CD8-positive, alpha-beta memory T cell (primary cell): ENCODE results near the gene TFAP2C. TPM values are rescaled to one million over a fixed set of nuclear protein-coding genes. Genes with fewer than 3 reads are reported as not detected.

Experiments used
- CTCF ChIA-PET: fragments of 350-600 bp; sonication (Branson Sonifier 250); formaldehyde crosslinking; loops from one replicate; lab custom pipeline; 2021; ENCODE audit warnings: antibody characterized with exemption; lab: Charles Lee
- POLR2A ChIA-PET: fragments of 350-600 bp; sonication (Branson Sonifier 250); formaldehyde crosslinking; loops from one replicate; lab custom pipeline; 2021; ENCODE audit warnings: antibody characterized with exemption; lab: Charles Lee
- DNase-seq, 5 donors: peaks; one replicate each; pipeline versions ENCODE4 v3.0.0 to v3.0.0-alpha.2; 2020 to 2022; ENCODE audit warnings: mixed read lengths in 1 of 5
- H3K27ac ChIP-seq: one replicate; pipeline ENCODE4 v1.7.0; 2013; ENCODE audit warnings: low read depth, mild to moderate bottlenecking, low read length, moderate library complexity
- H3K27me3 ChIP-seq: 2 replicates; pipeline ENCODE4 v1.7.0; 2013; ENCODE audit warnings: low read length, mild to moderate bottlenecking; ENCODE audit not compliant: insufficient read depth, poor library complexity, severe bottlenecking
- H3K36me3 ChIP-seq: 2 replicates; pipeline ENCODE4 v1.7.0; 2013; ENCODE audit warnings: mild to moderate bottlenecking, low read length, moderate library complexity; ENCODE audit not compliant: insufficient read depth
- H3K4me1 ChIP-seq: 2 replicates; pipeline ENCODE4 v1.7.0; 2013; ENCODE audit warnings: mild to moderate bottlenecking, low read length, moderate library complexity; ENCODE audit not compliant: insufficient read depth
- H3K4me3 ChIP-seq: 2 replicates; pipeline ENCODE4 v1.7.0; 2013; ENCODE audit warnings: mild to moderate bottlenecking, low read length
- H3K9me3 ChIP-seq: 2 replicates; pipeline ENCODE4 v1.7.0; 2013; ENCODE audit warnings: mild to moderate bottlenecking, low read length
- H3K27ac Mint-ChIP-seq, 8 donors: one replicate each; pipeline ENCODE4 v1.8.0; 2020 to 2021; ENCODE audit warnings: mixed read lengths in 8 of 8, mild to moderate bottlenecking in 6 of 8, inconsistent platforms in 3 of 8, moderate library complexity in 3 of 8
- H3K27me3 Mint-ChIP-seq, 2 donors: one replicate each; pipeline ENCODE4 v1.8.0; 2020 to 2021; ENCODE audit warnings: mixed read lengths in 2 of 2, mild to moderate bottlenecking in 1 of 2, moderate library complexity in 1 of 2
- H3K36me3 Mint-ChIP-seq, 3 donors: one replicate each; pipeline ENCODE4 v1.8.0; 2020 to 2021; ENCODE audit warnings: mixed read lengths in 3 of 3, inconsistent platforms in 1 of 3, mild to moderate bottlenecking in 1 of 3
- H3K4me1 Mint-ChIP-seq, 3 donors: one replicate each; pipeline ENCODE4 v1.8.0; 2020 to 2021; ENCODE audit warnings: mixed read lengths in 3 of 3, inconsistent platforms in 1 of 3, mild to moderate bottlenecking in 1 of 3
- H3K4me3 Mint-ChIP-seq, 7 donors: one replicate each; pipeline ENCODE4 v1.8.0; 2020 to 2021; ENCODE audit warnings: mixed read lengths in 7 of 7, mild to moderate bottlenecking in 6 of 7, moderate library complexity in 4 of 7, inconsistent platforms in 2 of 7
- H3K9me3 Mint-ChIP-seq, 5 donors: one replicate each; pipeline ENCODE4 v1.8.0; 2020 to 2022; ENCODE audit warnings: mixed read lengths in 5 of 5, mild to moderate bottlenecking in 3 of 5, moderate library complexity in 2 of 5, inconsistent platforms in 1 of 5
- polyA plus RNA-seq: library from polyadenylated mRNA; unstranded; fragments of 300-500 nt; fragmentation: Illumina TruSeq; gene quantifications from one replicate; pipeline ENCODE4 v1.2.3, GENCODE V29; 2021
- total RNA-seq, 2 experiments: library from RNA; stranded (reverse); gene quantifications; one replicate each; pipeline ENCODE4 v1.2.3, GENCODE V29; 2021

TFAP2C gene
- total RNA-seq (not detected), polyA plus RNA-seq (not detected)

DNA sequence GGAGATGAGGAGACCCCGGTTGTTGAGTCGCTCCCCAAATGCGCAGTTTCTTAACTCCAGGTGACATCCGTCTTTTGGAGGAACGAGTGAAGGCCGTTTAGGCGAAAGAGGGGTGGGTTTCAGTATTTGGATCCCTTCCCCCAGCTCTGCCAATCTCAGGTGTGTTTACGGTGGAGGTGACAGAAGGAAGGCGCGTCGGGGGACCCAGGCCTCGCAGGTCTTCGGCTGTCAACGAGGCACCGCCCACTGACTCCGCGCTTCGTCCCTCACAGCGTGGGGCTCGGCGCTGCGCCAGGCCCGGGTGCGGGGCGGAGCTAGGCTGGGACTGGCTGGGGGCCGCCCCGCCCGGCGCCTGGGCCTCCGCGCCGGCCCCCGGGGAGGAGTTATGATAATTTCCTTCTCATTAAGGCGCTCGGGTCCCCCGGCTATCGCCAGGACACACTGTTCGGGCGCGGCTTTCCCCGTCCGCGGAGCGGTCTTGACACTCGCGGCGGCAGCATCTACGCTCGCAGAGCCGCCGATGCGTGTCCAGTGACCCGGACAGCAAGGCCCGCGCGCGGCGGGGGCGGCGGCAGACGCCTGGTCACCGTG is at the start of gene TFAP2C:
TSS of gene TFAP2C (plus strand) at position 434 of the 591 bp plus-strand sequence. CDS start 239 bp downstream, outside the sequence.
- no peaks in the 10 kb centered on the region for H3K36me3 ChIP-seq
- peaks cover 4% of the 10 kb centered on the region for H3K4me1 ChIP-seq
- no peak for DNase-seq
- Mint-ChIP-seq H3K27ac (no peak within 1 kb of the TSS), H3K27me3 (peaks cover 44 to 55% of the 10 kb centered on the region in 2 donors), H3K36me3 (no peaks in the 10 kb centered on the region), H3K9me3 (peaks cover 0 to 6% (median 0%) of the 10 kb centered on the region in 5 donors), H3K4me3 (peak within 1 kb of the TSS in 5 of 7 donors; percentile 56 to 66 (median 63)), H3K4me1 (peaks cover 7 to 19% (median 10%) of the 10 kb centered on the region in 3 donors)
- H3K4me3 ChIP-seq = no peak within 1 kb of the TSS
- H3K27ac ChIP-seq = no peak within 1 kb of the TSS
- POLR2A ChIA-PET = no interaction called here
- H3K27me3 ChIP-seq = peaks cover 15% of the 10 kb centered on the region
- no peaks in the 10 kb centered on the region for H3K9me3 ChIP-seq
- CTCF ChIA-PET = no interaction called here

DNA sequence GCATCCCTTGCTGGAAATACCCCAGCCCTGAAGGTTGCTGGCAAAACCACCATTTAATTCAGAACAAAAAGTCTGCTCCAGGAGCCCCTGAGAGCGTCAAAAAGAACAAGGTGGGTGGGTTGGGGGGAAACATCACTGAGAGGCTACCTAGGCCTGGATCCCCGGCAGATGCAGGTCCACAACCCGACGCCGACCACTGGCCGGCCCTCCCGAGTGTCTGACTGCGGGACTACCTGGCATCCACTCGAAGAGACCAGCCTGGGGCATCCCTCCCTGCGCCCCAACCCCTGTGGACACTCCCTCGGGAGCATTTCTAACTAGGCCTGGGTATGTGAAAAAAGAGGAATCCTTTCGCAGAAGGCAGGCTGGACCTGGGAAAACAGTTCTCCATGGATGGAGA is 48.9 kb upstream of the TFAP2C start:
- H3K27me3 Mint-ChIP-seq = peaks cover 3 to 16% of the 10 kb centered on the region in 2 donors
- H3K27ac Mint-ChIP-seq = no peak overlapping the region
- Histone ChIP-seq H3K4me3 (no peak overlapping the region), H3K36me3 (no peaks in the 10 kb centered on the region), H3K4me1 (no peaks in the 10 kb centered on the region), H3K27me3 (no peaks in the 10 kb centered on the region), H3K27ac (no peak overlapping the region), H3K9me3 (no peaks in the 10 kb centered on the region)
- ChIA-PET POLR2A (no interaction called here), CTCF (no interaction called here)
- H3K36me3 Mint-ChIP-seq = no peaks in the 10 kb centered on the region
- H3K9me3 Mint-ChIP-seq = no peaks in the 10 kb centered on the region
- no peaks in the 10 kb centered on the region for H3K4me1 Mint-ChIP-seq
- DNase-seq = no peak
- H3K4me3 Mint-ChIP-seq = peak overlapping the region in 1 of 7 donors; percentile 55

DNA sequence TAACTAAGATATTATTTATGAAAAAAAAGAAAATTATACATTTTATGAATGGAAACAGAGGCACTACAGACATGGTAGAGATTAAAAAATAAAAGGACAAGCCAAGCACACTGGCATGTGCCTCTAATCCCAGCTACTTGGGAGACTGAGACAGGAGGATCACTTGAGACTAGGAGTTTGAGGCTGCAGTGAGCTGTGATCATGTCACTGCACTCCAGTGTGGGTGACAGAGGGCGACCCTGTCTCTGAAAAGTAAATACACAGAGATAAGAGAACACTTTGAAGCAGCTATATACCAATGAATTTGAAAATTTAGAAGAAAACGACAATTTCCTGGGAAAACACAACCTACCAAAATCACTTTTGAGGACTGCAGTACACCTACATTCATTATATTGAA is 47.4 kb upstream of the TFAP2C start:
- H3K27ac Mint-ChIP-seq = no peak overlapping the region
- Histone ChIP-seq H3K4me1 (no peaks in the 10 kb centered on the region), H3K36me3 (no peaks in the 10 kb centered on the region), H3K9me3 (no peaks in the 10 kb centered on the region), H3K27ac (no peak overlapping the region), H3K4me3 (no peak overlapping the region), H3K27me3 (no peaks in the 10 kb centered on the region)
- H3K4me3 Mint-ChIP-seq = no peak overlapping the region
- H3K4me1 Mint-ChIP-seq = no peaks in the 10 kb centered on the region
- no peak for DNase-seq
- no peaks in the 10 kb centered on the region for H3K36me3 Mint-ChIP-seq
- H3K27me3 Mint-ChIP-seq = peaks cover 0 to 4% of the 10 kb centered on the region in 2 donors
- ChIA-PET CTCF (no interaction called here), POLR2A (no interaction called here)
- no peaks in the 10 kb centered on the region for H3K9me3 Mint-ChIP-seq

DNA sequence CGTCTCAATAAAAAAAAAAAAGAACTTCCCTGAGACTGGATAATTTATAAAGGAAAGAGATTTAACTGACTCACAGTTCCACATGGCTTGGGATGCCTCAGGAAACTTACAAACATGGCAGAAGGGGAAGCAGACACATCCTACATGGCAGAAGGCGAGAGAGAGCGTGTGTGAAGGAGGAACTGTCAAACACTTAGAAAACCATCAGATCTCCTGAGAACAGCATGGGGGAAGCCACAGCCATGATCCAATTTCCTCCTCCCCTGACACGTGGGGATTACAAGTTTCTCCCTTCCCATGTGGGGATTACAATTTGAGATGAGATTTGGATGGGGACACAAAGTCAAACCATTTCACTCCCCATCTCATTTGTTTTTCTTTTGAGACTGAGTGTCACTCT is 46.6 kb upstream of the TFAP2C start:
- ChIA-PET POLR2A (no interaction called here), CTCF (no interaction called here)
- Histone ChIP-seq H3K9me3 (no peaks in the 10 kb centered on the region), H3K36me3 (no peaks in the 10 kb centered on the region), H3K27me3 (no peaks in the 10 kb centered on the region), H3K4me1 (no peaks in the 10 kb centered on the region), H3K27ac (no peak overlapping the region), H3K4me3 (no peak overlapping the region)
- H3K27ac Mint-ChIP-seq = no peak overlapping the region
- no peak overlapping the region for H3K4me3 Mint-ChIP-seq
- DNase-seq = no peak
- peaks cover 0 to 4% of the 10 kb centered on the region in 2 donors for H3K27me3 Mint-ChIP-seq
- H3K36me3 Mint-ChIP-seq = no peaks in the 10 kb centered on the region
- H3K4me1 Mint-ChIP-seq = no peaks in the 10 kb centered on the region
- H3K9me3 Mint-ChIP-seq = no peaks in the 10 kb centered on the region

DNA sequence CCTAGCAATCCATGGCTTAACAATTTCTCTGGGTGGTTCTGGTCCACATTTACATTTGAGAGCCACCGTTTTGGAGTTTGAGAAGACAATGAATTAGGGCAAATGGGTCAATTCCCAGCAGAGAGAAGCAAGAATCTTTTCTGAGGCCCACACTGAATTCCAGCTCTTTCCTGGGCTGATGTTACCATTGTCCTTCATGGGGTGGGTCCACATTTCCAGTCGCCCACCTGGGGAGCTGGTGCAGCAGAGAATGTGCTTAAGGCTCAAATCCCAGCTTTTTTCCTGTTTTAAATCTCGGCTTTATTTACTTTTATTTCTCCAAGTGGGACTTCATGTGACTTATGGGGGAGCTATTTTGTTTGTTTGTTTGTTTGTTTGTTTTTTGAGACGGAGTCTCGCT is 44.2 kb upstream of the TFAP2C start:
- no peaks in the 10 kb centered on the region for H3K4me1 ChIP-seq
- Mint-ChIP-seq H3K4me1 (no peaks in the 10 kb centered on the region), H3K9me3 (no peaks in the 10 kb centered on the region), H3K4me3 (no peak overlapping the region), H3K27me3 (peaks cover 0 to 7% of the 10 kb centered on the region in 2 donors), H3K36me3 (no peaks in the 10 kb centered on the region), H3K27ac (no peak overlapping the region)
- ChIA-PET POLR2A (no interaction called here), CTCF (no interaction called here)
- H3K27ac ChIP-seq = no peak overlapping the region
- no peak overlapping the region for H3K4me3 ChIP-seq
- no peaks in the 10 kb centered on the region for H3K36me3 ChIP-seq
- no peaks in the 10 kb centered on the region for H3K27me3 ChIP-seq
- no peak for DNase-seq
- no peaks in the 10 kb centered on the region for H3K9me3 ChIP-seq

DNA sequence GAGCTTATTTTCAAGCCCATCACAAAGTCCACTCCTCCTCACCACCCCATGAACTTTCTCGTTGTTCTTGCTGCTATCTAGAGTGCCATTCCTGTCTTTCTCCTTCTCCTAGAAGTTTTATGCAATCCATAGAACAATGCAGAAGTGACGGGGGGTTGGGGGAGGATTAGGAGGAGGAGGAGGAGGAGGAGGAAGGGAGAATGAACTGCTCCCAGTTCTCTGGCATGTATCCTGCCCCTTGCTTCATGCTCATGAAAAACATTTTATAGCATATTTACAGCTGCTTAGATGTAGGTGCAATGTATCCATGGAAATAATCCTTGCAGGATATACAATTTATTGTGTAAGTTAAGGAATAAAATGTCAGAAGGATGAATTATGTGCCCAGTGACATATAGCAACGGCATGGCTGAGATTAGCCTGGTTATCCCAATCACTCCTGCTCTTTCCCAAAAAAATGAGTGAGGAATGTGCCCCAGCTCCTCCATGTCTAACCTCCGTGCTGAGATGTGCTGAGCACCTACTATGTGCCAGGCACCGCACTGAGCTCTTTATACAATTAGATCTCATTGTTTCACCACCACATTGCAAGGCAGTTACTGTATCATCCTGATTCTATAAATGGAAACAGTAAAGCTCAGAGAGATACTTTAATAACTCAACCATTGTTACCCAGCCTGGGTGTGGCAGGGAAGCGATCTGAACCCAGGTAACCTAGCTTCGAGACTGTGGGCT is 41.6 kb upstream of the TFAP2C start:
- no peaks in the 10 kb centered on the region for H3K4me1 ChIP-seq
- Mint-ChIP-seq H3K4me3 (no peak overlapping the region), H3K4me1 (no peaks in the 10 kb centered on the region), H3K27ac (no peak overlapping the region), H3K9me3 (no peaks in the 10 kb centered on the region), H3K36me3 (no peaks in the 10 kb centered on the region), H3K27me3 (peaks cover 0 to 3% of the 10 kb centered on the region in 2 donors)
- POLR2A ChIA-PET = no interaction called here
- no peaks in the 10 kb centered on the region for H3K9me3 ChIP-seq
- no peak for DNase-seq
- H3K27ac ChIP-seq = no peak overlapping the region
- H3K36me3 ChIP-seq = no peaks in the 10 kb centered on the region
- no peaks in the 10 kb centered on the region for H3K27me3 ChIP-seq
- no peak overlapping the region for H3K4me3 ChIP-seq
- CTCF ChIA-PET = no interaction called here

DNA sequence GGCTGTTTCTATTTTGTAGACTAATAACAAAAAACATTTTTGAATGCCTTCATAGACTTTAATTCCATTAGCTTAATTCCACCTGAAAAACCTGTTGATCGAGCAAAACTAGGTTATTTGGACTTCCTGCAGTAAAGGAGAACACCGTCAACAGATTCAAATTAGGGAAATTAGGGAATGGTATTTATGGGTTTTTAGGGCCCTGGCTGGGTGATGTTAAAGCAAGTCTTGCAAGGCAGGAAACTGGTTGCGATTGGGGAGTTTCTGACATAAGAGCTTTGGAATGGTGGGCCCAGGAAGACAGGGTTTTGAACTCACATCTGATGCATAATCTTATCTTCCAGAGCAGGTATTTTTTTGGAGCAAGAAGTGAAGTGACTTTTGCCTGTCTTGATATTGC is 40.1 kb upstream of the TFAP2C start:
- Histone ChIP-seq H3K27ac (no peak overlapping the region), H3K4me3 (no peak overlapping the region), H3K9me3 (no peaks in the 10 kb centered on the region), H3K27me3 (no peaks in the 10 kb centered on the region), H3K4me1 (no peaks in the 10 kb centered on the region), H3K36me3 (no peaks in the 10 kb centered on the region)
- Mint-ChIP-seq H3K9me3 (no peaks in the 10 kb centered on the region), H3K27me3 (peaks cover 0 to 3% of the 10 kb centered on the region in 2 donors), H3K27ac (no peak overlapping the region), H3K4me1 (no peaks in the 10 kb centered on the region), H3K4me3 (no peak overlapping the region), H3K36me3 (no peaks in the 10 kb centered on the region)
- POLR2A ChIA-PET = no interaction called here
- CTCF ChIA-PET = no interaction called here
- no peak for DNase-seq

DNA sequence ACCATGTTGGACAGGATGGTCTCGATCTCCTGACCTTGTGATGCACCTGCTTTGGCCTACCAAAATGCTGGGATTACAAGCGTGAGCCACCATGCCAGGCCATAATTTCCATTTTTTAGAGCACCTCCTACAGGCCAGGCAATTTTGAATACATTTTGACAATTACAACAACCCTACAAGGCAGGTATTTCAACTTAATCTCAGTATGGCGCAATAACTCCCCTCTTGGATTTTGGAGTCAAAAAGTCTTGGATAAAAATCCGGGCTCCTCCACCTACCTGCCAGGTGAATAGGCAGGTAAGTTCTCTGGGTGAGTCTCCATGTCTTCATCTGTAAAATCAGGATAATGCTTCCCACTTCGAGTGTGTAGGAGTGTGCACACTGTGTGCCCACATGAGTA is 39.5 kb upstream of the TFAP2C start:
- Mint-ChIP-seq H3K27ac (no peak overlapping the region), H3K36me3 (no peaks in the 10 kb centered on the region), H3K4me1 (no peaks in the 10 kb centered on the region), H3K9me3 (no peaks in the 10 kb centered on the region), H3K27me3 (peaks cover 0 to 3% of the 10 kb centered on the region in 2 donors), H3K4me3 (no peak overlapping the region)
- no peak for DNase-seq
- CTCF ChIA-PET = no interaction called here
- Histone ChIP-seq H3K9me3 (no peaks in the 10 kb centered on the region), H3K4me1 (no peaks in the 10 kb centered on the region), H3K4me3 (no peak overlapping the region), H3K36me3 (no peaks in the 10 kb centered on the region), H3K27ac (no peak overlapping the region), H3K27me3 (no peaks in the 10 kb centered on the region)
- POLR2A ChIA-PET = no interaction called here
